Skin epidermis (tissue), 12 donors: Measurements from ENCODE around the gene EYS.

Experiments
- H3K27ac ChIP-seq, 21 experiments: fragments of 200-600 bp; sonication (generic) in 11 of 21; one replicate each; pipeline ENCODE4 v1.5.0; 2020; ENCODE audit warnings: mild to moderate bottlenecking in 3 of 21, inconsistent platforms in 2 of 21, moderate library complexity in 2 of 21
- H3K4me3 ChIP-seq, 7 experiments: fragments of 200-600 bp; sonication (generic) in 2 of 7; one replicate each; pipeline ENCODE4 v1.5.0; 2020; ENCODE audit warnings: inconsistent platforms in 2 of 7, mild to moderate bottlenecking in 2 of 7, moderate library complexity in 1 of 7

Gene EYS

DNA sequence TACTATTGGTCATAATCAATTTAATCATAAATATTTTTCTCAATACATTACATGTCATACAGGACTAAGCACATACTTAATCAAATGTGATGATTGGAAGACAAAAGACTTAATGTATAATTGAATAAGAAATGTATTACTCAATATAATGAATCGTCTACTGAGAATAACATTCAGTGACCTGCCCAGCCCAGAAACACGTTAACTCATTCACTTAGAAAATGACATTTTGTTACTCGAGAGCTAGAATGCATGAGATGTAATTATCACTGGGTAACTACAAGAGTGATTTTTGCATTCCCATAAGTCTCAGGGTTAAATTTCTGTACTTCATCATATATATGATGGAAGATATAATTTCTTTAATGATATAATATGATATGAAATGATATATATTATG is 444.8 kb downstream of the EYS start:
- no peak overlapping the region for H3K4me3 ChIP-seq
- no peak overlapping the region for H3K27ac ChIP-seq

DNA sequence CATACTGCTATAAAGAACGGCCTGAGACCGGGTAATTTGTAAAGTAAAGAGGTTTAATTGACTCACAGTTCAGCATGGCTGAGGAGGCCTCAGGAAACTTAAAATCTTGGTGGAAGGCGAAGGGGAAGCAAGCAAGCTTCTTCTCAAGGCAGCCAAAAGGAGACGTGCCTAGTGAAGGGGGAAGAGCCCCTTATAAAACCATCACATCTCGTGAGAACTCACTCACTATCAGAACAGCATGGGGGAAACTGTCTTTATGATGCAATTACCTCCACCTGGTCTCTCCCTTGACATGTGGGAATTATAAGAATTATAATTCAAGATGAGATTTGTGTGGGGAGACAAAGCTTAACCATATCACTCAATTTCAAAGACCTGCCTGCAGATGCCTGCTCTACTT is 447.0 kb downstream of the EYS start:
- no peak overlapping the region for H3K27ac ChIP-seq
- H3K4me3 ChIP-seq: no peak overlapping the region

DNA sequence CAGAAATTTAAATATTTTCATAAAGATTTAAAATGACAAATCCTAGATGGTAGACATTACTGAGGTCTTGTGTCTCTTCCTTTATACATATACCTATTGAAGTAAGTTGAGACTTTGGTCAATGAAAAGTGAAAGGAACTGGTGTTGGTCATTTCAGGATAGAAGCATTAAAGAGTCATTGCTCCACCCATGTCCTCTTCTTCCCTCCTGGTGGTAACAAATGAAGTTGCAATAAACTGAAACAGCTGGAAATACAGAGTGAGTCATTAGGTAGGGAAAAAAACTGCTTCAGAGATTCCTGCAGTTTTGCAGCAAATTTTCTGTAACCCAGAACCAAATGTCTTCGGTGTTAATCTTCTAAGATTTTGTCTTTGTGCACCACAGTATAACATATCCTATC is 448.0 kb downstream of the EYS start:
- H3K4me3 ChIP-seq: no peak overlapping the region
- H3K27ac ChIP-seq: no peak overlapping the region

DNA sequence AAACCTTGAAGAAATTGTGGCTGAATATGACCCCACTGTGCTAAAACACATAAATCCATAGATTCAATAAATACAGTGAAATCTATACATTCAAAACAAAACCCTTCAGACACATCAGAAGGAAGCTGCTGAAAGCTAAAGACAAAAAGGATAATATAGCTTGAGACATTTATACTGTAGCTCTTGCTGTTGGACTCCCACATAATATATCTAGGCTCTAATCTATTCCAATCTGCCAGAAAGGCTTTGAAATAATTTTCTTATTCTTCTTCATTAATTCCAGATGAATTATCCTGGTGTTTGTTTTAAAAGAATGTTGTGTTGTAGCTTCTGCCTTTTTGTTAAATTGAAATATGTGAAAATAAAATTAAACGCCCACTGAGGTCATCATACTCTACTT is 454.0 kb downstream of the EYS start:
- no peak overlapping the region for H3K4me3 ChIP-seq
- H3K27ac ChIP-seq: no peak overlapping the region

DNA sequence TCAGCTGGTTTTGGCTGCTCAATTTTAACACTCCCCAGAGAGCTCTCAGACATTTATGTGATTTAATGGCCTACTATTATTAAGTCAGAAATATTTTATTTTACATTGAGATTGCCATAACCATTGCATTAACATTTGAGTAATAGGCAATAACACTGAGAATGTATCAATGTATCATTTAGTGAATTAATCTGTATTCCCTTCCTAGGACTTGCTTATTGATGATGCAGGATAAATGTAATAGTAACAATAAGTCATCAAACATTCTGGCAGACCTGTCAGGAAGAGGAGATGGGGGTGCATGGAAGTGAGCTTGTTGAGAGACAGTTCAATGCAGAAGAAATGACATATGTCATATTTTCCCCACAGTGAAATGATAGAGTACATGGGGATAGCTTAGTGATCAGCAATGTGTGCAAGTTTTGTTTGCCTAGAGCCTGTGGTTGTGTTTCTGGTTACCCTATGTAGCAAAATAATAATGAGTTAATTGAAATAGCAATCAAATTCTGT is 458.9 kb downstream of the EYS start:
- Histone ChIP-seq H3K27ac (no peak overlapping the region), H3K4me3 (no peak overlapping the region)

DNA sequence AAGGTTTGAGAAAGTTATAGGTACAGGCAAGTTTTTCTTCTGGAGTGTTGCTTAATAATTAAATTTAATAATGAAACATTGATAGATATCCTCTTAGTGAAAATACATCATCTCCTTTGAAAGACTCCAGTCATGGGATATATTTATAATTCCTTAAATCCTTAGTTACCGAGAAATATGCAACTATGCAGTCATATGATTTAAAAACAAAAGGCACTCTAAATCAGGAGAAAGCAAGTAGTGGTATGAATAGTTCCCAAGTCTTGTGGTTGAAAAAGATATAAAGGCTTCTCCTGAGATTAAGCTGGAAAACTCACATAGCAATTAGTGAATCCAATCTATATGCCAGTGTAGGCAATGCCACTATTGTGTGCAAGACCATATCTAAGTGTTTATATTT is 475.4 kb downstream of the EYS start:
- no peak overlapping the region for H3K27ac ChIP-seq
- H3K4me3 ChIP-seq: no peak overlapping the region

DNA sequence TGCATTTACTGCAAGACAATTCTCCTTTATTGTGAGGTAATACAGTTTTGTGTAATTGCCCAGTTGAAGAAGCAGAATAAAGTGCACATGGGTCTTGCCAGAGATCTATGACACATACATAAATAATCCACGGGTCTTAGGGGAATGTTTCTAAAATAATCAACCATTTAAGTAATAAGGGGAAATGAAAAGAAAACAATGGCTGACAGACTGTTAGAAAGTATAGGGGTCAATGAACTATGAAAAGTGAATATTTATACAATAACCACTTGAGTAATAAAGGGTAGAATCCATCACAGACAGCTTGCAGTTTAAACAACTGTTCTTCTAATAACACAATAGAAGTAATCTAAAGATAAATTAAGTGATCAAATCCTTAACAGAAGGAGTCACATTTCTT is 477.2 kb downstream of the EYS start:
- no peak overlapping the region for H3K4me3 ChIP-seq
- H3K27ac ChIP-seq: no peak overlapping the region

DNA sequence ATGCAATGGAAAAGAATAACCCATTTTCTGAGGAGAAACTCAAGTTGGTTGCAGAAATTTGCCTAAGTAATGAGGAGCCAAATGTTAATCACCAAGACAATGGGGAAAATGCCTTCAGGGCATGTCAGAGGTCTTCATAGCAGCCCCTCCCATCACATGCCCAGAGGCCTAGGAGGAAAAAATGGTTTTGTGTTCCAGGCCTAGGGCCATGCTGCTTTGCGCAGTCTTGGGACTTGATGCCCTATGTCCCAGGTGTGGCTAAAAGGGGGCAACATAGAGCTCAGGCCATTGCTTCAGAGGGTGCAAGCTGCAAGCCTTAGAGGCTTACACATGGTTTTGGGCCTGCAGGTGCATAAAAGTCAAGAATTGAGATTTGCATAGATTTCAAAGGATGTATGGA is 485.9 kb downstream of the EYS start:
- Histone ChIP-seq H3K27ac (no peak overlapping the region), H3K4me3 (no peak overlapping the region)

DNA sequence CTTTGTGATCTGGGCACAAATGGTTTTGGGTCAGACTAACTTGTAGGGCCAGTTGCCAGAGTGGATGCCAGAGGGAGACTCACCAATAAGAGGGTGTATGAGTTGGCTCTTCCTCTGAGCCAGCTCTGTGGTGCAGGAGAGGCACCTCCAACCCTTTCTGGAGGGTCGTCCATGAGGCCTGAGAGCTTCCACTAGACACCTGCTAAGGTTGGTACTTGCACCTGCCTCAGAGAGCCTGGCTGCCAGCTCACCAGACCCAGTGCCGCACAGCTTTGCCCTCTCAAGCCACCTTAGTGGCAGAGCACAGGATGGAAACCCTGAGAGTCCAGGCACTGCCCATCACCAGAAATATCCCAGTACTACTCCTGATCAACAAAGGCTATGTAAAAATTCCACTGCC is 504.3 kb downstream of the EYS start:
- Histone ChIP-seq H3K4me3 (no peak overlapping the region), H3K27ac (no peak overlapping the region)

DNA sequence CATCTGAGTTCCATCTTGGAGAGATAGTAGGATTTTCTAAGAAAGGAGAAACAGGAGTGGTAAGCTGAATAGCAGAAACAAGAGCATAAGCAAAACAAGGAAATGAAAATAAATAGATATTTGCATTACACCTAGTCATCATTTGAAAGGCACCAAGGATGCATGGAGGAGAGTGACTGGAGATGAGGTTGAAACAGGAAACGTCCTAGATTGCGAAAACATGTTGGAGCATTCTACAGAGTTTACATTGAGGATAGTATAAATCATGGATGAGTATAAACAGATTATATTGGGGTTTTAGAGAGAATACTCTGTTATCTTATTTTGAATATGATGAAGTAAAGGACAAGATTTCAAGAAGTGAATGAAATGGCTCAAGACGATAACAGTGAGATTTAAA is 507.3 kb downstream of the EYS start:
- Histone ChIP-seq H3K27ac (no peak overlapping the region), H3K4me3 (no peak overlapping the region)

DNA sequence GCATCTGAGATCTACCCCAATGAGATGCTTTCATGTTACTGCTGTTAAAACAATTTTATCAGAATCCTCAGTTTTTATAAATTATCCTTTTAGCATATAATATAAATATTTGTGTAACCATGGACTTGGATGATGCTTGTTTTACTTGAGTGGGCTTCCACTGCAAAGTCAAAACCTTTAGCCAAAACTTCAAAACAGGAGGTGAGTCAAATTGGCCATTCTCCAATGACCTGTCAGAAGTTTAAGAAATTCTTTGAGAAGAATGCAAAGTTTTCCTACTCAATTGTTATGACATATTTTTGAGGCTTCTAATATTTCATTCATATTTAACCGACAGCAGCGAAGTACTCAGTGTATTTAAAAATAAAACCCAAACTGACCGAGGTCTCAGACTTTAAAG is 507.9 kb downstream of the EYS start:
- H3K4me3 ChIP-seq: no peak overlapping the region
- no peak overlapping the region for H3K27ac ChIP-seq

DNA sequence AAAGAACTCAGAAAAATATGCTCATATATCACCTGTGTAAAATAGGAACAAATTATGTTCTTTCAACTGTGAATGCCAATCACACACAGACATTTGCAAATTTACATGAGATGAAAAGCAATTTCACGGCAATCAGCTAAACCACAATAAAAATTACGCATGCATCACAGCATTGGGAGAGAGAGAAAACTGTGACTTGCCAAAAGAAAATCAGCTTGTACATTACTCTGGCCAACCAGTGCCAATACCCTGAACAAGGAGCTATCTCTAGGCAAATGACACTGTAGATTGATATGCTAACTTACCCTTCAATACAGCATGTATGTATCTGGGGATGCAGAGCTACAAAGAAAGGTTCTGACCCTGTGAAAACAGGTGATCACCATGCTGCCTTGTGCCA is 515.6 kb downstream of the EYS start:
- H3K27ac ChIP-seq: no peak overlapping the region
- H3K4me3 ChIP-seq: no peak overlapping the region

DNA sequence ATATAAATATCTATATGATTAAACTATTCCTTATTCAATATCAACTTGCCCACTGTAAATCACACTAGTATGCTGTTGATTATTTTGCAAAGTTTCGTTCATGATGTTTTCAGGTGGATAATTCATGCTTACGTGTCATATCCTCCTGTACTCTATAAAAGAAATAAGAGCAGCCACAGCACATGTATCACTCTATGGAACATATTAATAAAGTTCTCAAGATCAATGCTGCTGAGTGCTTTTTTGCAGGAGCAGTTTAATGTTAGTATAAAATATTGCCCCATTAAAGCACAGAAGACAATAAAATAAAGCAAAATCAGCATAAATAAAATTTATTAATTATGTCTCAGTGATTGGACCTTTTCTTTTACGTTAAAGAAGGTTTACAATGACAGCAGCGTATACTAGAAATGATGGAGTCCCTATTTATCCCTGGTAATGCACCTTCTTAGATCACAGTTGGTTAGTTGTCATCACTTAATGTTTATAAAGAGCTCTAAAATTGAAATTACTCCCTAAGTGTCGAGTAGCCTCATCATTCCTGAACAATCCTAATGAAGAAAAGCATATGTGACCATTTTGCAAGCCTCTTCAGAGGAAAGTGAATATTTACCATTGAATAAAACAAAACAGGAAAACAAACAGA is 517.7 kb downstream of the EYS start:
- H3K4me3 ChIP-seq: no peak overlapping the region
- H3K27ac ChIP-seq: no peak overlapping the region

DNA sequence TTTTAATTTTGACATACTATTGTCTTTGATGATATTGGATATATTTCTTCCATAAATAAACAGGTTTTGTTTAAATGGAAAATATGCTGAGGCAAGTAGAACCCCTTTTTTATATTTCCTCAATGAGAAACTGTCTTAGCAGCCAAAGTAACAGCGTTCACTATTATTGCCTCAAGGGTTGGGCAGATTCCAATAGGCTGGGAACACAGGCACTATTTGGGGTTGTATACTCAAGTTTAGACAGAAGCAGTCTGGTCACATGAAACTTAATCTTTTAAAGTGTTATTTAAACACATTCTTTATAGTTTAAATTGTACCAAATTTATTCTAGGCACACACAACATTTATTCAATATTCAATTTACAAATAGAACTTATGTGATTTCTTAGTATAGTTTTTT is 520.2 kb downstream of the EYS start:
- Histone ChIP-seq H3K4me3 (no peak overlapping the region), H3K27ac (no peak overlapping the region)

DNA sequence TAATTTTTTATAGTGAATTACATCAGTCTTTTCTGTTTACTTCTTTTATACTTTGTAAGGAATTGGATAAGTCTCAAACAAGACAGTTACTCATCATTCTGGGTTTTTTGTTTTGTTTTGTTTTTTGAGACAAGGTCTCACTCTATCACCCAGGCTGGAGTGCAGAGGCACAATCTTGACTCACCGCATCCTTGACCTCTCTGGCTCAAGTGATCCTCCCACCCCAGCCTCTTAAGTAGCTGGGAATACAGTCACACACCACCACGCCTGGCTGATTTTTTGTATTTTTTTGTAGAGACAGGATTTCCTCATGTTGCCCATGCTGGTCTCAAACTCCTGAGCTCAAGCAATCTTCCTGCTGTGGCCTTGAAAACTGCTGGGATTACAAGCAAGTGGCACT is 524.3 kb downstream of the EYS start:
- no peak overlapping the region for H3K27ac ChIP-seq
- no peak overlapping the region for H3K4me3 ChIP-seq

DNA sequence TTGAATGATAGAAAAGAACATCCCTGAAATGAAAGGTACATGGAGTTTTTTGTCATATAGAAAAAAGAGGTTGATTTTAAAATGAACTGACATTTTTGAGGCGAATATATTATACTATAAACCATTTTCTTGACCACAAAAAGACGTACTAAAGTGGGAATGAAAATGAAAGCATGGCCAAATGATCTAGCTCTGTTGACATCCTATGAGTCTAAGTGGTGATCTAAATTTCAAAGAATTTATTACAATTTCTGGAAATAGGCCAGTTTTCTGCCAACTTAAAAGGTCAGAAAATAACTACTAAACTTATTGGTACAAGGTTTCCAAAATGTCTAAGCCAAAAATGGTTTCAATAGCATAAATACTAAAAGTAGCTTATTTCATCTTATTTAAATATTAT is 536.8 kb downstream of the EYS start:
- Histone ChIP-seq H3K4me3 (no peak overlapping the region), H3K27ac (no peak overlapping the region)

DNA sequence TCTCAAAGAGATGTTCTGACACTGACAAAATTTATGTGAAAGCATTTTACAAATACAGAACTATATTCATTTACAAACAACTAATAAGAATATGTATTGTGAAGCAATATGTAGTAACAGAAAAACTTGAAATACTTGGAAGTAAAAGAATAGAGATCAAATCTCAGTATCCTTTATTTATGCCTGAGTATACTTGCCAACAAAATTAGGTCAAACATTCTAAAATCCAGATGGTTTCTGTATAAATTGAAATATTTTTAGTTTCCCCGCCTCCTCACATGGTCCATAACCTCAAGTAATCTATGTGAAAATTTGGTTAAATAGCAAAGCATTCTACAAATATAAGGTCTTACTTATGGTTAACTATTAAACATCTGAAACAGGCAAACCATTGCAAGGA is 545.4 kb downstream of the EYS start:
- H3K4me3 ChIP-seq: no peak overlapping the region
- H3K27ac ChIP-seq: no peak overlapping the region

DNA sequence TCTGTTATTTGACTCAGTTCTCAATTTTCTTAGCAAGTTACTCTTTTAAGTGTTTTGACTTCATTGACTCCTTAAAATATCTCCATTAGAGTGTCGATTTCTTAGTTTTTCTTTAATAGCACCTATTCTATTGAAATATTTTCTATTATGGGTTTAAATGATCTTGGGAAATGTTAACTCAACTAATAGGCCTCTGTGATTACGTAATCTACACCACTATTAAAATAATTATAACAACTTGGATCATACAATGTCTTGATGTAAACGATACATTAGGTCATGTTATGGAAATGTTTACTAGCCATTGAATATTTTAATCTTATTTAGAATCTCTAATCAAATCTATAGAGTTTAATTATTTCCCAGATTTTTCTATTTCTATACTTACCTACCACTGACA is 550.0 kb downstream of the EYS start:
- Histone ChIP-seq H3K4me3 (no peak overlapping the region), H3K27ac (no peak overlapping the region)

DNA sequence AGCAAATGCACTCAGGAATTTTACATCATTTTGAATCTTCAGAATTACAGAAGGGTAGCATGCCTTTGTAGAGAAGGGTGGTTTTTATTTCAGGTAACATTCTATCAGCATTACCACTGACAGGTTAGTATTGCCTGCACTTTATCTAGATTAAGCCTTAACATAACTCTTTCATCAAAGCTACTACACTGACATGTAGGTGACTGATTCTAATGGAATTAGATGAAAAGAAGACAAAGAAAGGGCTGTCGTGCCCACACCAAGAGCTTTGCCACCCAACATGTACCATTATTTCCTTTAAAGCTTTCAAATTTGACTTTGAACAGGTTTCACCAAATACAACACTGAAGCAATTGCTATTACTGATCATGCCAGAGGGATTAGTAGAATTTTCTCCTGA is 551.9 kb downstream of the EYS start:
- H3K27ac ChIP-seq: no peak overlapping the region
- H3K4me3 ChIP-seq: no peak overlapping the region

DNA sequence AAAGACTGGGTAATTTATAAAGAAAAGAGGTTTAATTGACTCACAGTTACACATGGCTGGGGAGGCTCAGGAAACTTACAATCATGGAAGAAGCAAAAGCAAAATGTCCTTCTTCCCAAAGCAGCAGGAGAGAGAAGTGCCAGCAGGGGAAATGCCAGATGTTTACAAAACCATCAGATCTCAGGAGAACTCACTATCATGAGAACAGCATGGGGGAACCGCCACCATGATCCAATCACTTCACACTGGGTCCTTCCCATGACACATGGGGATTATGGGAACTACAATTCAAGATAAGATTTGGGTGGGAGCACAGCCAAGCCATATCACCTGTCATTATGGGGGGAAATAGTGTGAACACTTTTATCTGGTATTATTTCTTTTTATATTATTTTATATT is 557.2 kb downstream of the EYS start:
- no peak overlapping the region for H3K4me3 ChIP-seq
- no peak overlapping the region for H3K27ac ChIP-seq

DNA sequence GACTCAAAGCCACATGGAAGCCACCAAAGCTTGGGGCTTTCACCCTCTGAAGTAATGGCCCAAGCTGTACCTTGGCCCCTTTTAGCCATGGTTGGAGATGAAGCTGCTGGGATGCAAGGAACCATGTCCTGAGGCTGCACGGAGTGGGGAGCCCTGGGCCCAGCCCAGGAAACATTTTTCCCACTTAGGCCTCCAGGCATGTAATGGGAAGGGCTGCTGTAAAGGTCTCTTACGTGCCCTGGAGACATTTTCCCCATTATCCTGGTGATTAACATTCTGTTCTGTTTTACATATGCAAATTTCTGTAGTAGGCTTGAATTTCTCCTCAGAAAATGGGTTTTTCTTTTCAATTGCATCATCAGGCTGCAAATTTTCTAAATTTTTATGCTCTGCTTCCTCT is 558.2 kb downstream of the EYS start:
- Histone ChIP-seq H3K4me3 (no peak overlapping the region), H3K27ac (no peak overlapping the region)

DNA sequence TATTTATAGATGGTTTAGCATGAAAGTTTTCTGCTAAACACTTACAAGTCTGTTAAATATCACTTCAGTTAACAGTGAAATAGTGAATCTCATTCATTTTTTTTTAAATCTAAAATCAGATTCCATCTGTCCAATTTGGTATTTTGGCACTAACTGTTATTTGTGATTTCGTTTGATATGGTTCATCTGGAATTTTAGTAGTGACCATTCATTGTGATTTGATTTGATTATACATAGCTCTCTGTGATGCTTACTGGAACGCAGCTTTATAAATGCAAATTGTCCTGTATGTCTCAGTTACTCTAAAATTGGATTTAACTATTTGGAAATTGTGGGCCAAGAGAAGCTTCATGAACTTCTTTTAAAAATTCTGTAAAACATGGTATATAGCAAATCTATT is 571.5 kb downstream of the EYS start:
- Histone ChIP-seq H3K27ac (no peak overlapping the region), H3K4me3 (no peak overlapping the region)

DNA sequence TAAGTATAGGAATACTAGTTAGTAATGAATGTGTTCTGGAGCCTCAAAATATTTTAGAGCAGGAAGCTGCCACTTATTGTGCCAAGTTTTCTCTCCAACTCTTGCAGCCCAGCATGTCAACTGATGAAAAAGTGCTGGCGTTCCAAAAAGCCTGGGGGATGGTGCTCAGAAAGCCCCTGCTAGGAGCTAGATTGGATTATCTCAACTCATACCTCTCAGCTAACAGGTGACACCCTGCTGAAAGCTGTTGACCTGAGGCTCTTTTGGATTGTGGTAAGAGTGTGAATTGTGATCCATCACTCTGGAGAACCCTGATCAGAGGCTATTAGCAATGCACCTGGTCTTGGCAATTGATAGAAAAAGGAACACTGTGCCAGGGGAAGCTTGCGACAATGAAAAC is 580.4 kb downstream of the EYS start:
- no peak overlapping the region for H3K4me3 ChIP-seq
- H3K27ac ChIP-seq: no peak overlapping the region
